Adrenal gland (tissue), 5 donors: ENCODE measurements around the gene GDF11.

Experiments
- POLR2A ChIP-seq, 2 donors: fragments of 450-650 bp; IDR thresholded peaks; one replicate each; pipeline ENCODE4 v1.6.1; 2017; ENCODE audit warnings: antibody characterized with exemption in 2 of 2, mild to moderate bottlenecking in 2 of 2, moderate library complexity in 1 of 2
- TF ChIP-seq, protein P1 (sequence below), 6 experiments: fragments of 450-650 bp in 4 of 6; fragments of 200-600 bp in 2 of 6; sonication (generic) in 1 of 6; IDR thresholded peaks; 1 replicate in 5 of 6; 2 replicates in 1 of 6; pipeline versions ENCODE4 v1.5.1 to v1.8.0; 2016 to 2021; ENCODE audit warnings: antibody characterized with exemption in 6 of 6, mild to moderate bottlenecking in 2 of 6, moderate library complexity in 1 of 6
- donor health status: DM: no; HTN: no; CAD: no.

DNA sequence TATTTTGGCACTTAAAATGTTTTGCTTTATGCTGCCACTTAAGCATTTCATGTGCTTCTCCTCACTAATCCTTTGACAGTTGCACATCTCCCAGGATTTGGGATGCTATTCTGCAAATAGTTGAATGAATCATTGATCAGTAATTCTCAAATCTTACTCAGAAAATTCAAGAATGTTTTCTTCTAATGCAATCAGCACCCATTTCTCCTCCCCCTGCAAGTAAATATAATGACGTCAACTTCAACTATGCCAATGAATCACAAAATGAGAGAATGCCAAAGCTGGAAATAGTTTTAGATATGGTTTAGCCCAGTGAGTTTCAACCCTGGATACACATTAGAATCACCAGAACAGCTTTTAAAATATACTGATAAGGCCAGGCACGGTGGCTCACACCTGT, 29.2 kb upstream of the GDF11 start:
- TF ChIP-seq, protein P1, sequence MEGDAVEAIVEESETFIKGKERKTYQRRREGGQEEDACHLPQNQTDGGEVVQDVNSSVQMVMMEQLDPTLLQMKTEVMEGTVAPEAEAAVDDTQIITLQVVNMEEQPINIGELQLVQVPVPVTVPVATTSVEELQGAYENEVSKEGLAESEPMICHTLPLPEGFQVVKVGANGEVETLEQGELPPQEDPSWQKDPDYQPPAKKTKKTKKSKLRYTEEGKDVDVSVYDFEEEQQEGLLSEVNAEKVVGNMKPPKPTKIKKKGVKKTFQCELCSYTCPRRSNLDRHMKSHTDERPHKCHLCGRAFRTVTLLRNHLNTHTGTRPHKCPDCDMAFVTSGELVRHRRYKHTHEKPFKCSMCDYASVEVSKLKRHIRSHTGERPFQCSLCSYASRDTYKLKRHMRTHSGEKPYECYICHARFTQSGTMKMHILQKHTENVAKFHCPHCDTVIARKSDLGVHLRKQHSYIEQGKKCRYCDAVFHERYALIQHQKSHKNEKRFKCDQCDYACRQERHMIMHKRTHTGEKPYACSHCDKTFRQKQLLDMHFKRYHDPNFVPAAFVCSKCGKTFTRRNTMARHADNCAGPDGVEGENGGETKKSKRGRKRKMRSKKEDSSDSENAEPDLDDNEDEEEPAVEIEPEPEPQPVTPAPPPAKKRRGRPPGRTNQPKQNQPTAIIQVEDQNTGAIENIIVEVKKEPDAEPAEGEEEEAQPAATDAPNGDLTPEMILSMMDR (IDR thresholded peaks at IDR 0.05): no peak
- TF ChIP-seq POLR2A (IDR thresholded peaks at IDR 0.05): no peak
